ENCODE results near the gene ACYP2.
"Not testable (repeated sequence)": the region's sequence is repeated elsewhere in the genome, so short reads cannot be mapped to it uniquely, and the experiment has no call there.

- not testable (repeated sequence) for TF ChIP-seq NFRKB (IDR thresholded peaks at IDR 0.05); SUZ12 (IDR thresholded peaks at IDR 0.05); BHLHE40 (IDR thresholded peaks at IDR 0.05; ENCODE audit: borderline replicate concordance); ELF4 (IDR thresholded peaks at IDR 0.05); SP1 (IDR thresholded peaks at IDR 0.05); FOXK2 (IDR thresholded peaks at IDR 0.05); HDGF (IDR thresholded peaks at IDR 0.05; ENCODE audit: borderline replicate concordance); ARNT (IDR thresholded peaks at IDR 0.05); LEF1 (IDR thresholded peaks at IDR 0.05; ENCODE audit: borderline replicate concordance)
- TF ChIP-seq, protein P1, sequence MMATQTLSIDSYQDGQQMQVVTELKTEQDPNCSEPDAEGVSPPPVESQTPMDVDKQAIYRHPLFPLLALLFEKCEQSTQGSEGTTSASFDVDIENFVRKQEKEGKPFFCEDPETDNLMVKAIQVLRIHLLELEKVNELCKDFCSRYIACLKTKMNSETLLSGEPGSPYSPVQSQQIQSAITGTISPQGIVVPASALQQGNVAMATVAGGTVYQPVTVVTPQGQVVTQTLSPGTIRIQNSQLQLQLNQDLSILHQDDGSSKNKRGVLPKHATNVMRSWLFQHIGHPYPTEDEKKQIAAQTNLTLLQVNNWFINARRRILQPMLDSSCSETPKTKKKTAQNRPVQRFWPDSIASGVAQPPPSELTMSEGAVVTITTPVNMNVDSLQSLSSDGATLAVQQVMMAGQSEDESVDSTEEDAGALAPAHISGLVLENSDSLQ (IDR thresholded peaks at IDR 0.05): not testable (repeated sequence)
Measured at GRCh38 chr2:54095406-54095805, 20.0 kb upstream of the ACYP2 start.
